RCC 7860 (cell line): Measurements from ENCODE around the gene GEMIN8.

Experiments
- DNase-seq: peaks from one replicate; pipeline ENCODE4 v3.0.0-alpha.2; 2015; ENCODE audit warnings: low spot score
- FAIRE-seq: peaks from 2 replicates; lab custom pipeline; 2012; peaks lifted over from hg19 to GRCh38; lab: Jason Lieb, UNC

Gene GEMIN8

GRCh38 chrX:14017399-14017798 lies 12.3 kb downstream of the GEMIN8 start:
- DNase-seq (no peak), FAIRE-seq (no peak)

GRCh38 chrX:14015941-14016340 lies 13.8 kb downstream of the GEMIN8 start:
- DNase-seq (no peak), FAIRE-seq (no peak)

GRCh38 chrX:14015294-14015693 lies 14.4 kb downstream of the GEMIN8 start:
- DNase-seq, result no peak
- no peak for FAIRE-seq

- DNase-seq, result no peak
- no peak for FAIRE-seq
These were observed 15.2 kb downstream of the GEMIN8 start for GRCh38 chrX:14014526-14014925.

GRCh38 chrX:14013054-14013453 lies 16.6 kb downstream of the GEMIN8 start:
- DNase-seq (no peak), FAIRE-seq (no peak)

GRCh38 chrX:14010566-14010965 lies 19.1 kb downstream of the GEMIN8 start:
- DNase-seq (no peak), FAIRE-seq (no peak)

GRCh38 chrX:14006540-14006939 lies 23.2 kb downstream of the GEMIN8 start:
- no peak for DNase-seq
- no peak for FAIRE-seq

GRCh38 chrX:14003876-14004425 lies 25.7 kb downstream of the GEMIN8 start:
- DNase-seq (no peak), FAIRE-seq (no peak)

- no peak for DNase-seq
These were observed 26.7 kb downstream of the GEMIN8 start for GRCh38 chrX:14003028-14003427.

GRCh38 chrX:13996650-13997049 lies 33.0 kb downstream of the GEMIN8 start:
- DNase-seq (no peak), FAIRE-seq (no peak)

More at GRCh38 chrX:14003028-14003427, 26.7 kb downstream of the GEMIN8 start:
- FAIRE-seq, result no peak

GRCh38 chrX:13994536-13995080 lies 35.1 kb downstream of the GEMIN8 start:
- FAIRE-seq, result no peak
- no peak for DNase-seq

- FAIRE-seq (no peak), DNase-seq (no peak)
These were observed 35.6 kb downstream of the GEMIN8 start for GRCh38 chrX:13994104-13994503.

- FAIRE-seq, result no peak
- DNase-seq, result no peak
These were observed 39.4 kb downstream of the GEMIN8 start for GRCh38 chrX:13990126-13990800.

- DNase-seq (no peak), FAIRE-seq (no peak)
These were observed 43.8 kb downstream of the GEMIN8 start for GRCh38 chrX:13985697-13986435.

GRCh38 chrX:13983734-13984133 lies 46.0 kb downstream of the GEMIN8 start:
- FAIRE-seq, result no peak
- DNase-seq, result no peak

- FAIRE-seq (no peak), DNase-seq (no peak)
These were observed 61.5 kb downstream of the GEMIN8 start for GRCh38 chrX:13968198-13968597.

GRCh38 chrX:13967636-13968035 lies 62.1 kb downstream of the GEMIN8 start:
- FAIRE-seq (no peak), DNase-seq (no peak)

GRCh38 chrX:13966793-13967125 lies 62.9 kb downstream of the GEMIN8 start:
- FAIRE-seq, result no peak
- no peak for DNase-seq

GRCh38 chrX:13966071-13966792 lies 63.5 kb downstream of the GEMIN8 start:
- FAIRE-seq (no peak), DNase-seq (no peak)

- FAIRE-seq (no peak), DNase-seq (no peak)
These were observed 64.2 kb downstream of the GEMIN8 start for GRCh38 chrX:13965531-13965930.

GRCh38 chrX:13956998-13957397 lies 72.7 kb downstream of the GEMIN8 start:
- no peak for FAIRE-seq

More at GRCh38 chrX:13956998-13957397, 72.7 kb downstream of the GEMIN8 start:
- no peak for DNase-seq
